B cell (primary cell): ENCODE measurements around the gene BIN2.

Experiments used
- EZH2 ChIP-seq: IDR thresholded peaks from 2 replicates; pipeline ENCODE4 v1.6.1; 2012; ENCODE audit warnings: borderline replicate concordance, low read depth, mild to moderate bottlenecking, moderate library complexity, low read length; ENCODE audit not compliant: insufficient read depth, poor library complexity, severe bottlenecking
- TF ChIP-seq, protein P1 (sequence below): fragments of 200-600 bp; IDR thresholded peaks from one replicate; pipeline ENCODE4 v1.8.0; 2022; ENCODE audit warnings: antibody characterized with exemption, mild to moderate bottlenecking

DNA sequence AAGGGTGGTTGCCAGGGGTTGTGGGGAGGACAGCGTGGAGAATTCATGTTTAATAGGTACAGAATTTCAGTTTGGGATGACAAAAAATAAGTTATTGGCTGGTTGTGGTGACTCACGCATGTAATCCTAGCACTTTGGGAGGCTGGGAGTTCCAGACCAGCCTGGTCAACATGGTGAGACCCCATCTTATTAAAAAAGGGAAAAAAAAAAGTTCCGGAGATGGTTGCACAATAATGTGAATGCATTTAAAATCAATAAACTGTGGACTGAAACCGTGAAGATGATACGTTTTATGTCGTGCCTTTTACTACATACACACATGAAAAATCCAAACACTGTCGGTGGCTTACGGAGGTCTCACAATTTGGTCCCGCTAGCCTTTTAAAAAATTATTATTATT is 46.7 kb upstream of the BIN2 start:
- TF ChIP-seq, protein P1, sequence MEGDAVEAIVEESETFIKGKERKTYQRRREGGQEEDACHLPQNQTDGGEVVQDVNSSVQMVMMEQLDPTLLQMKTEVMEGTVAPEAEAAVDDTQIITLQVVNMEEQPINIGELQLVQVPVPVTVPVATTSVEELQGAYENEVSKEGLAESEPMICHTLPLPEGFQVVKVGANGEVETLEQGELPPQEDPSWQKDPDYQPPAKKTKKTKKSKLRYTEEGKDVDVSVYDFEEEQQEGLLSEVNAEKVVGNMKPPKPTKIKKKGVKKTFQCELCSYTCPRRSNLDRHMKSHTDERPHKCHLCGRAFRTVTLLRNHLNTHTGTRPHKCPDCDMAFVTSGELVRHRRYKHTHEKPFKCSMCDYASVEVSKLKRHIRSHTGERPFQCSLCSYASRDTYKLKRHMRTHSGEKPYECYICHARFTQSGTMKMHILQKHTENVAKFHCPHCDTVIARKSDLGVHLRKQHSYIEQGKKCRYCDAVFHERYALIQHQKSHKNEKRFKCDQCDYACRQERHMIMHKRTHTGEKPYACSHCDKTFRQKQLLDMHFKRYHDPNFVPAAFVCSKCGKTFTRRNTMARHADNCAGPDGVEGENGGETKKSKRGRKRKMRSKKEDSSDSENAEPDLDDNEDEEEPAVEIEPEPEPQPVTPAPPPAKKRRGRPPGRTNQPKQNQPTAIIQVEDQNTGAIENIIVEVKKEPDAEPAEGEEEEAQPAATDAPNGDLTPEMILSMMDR = no peak
- TF ChIP-seq EZH2 = no peak
